Neural progenitor cell (in vitro differentiated cells): ENCODE results near the gene FLVCR1. TPM values are rescaled to one million over a fixed set of nuclear protein-coding genes. Genes with fewer than 3 reads are reported as not detected.
A peak's percentile ranks its signal among the peaks of the same experiment; 100 is the strongest.

ENCODE experiments used
- DNase-seq: peaks from one replicate; pipeline ENCODE4 v3.0.0-alpha.2; 2016; ENCODE audit warnings: low spot score
- H2AFZ ChIP-seq: fragments of 200-600 bp; sonication (generic); replicated peaks from 2 replicates; pipeline ENCODE4 v1.6.1; 2016; ENCODE audit warnings: antibody characterized with exemption
- H3F3A ChIP-seq: fragments of 200-600 bp; sonication (generic); 2 replicates; pipeline ENCODE4 v1.6.1; 2016; ENCODE audit warnings: antibody characterized with exemption, low read depth
- H3K27ac ChIP-seq: fragments of 200-600 bp; sonication (generic); 2 replicates; pipeline ENCODE4 v1.5.1; 2016; ENCODE audit warnings: mild to moderate bottlenecking
- H3K27me3 ChIP-seq: fragments of 200-600 bp; sonication (generic); 2 replicates; pipeline ENCODE4 v1.6.1; 2016; ENCODE audit warnings: mild to moderate bottlenecking, moderate library complexity
- H3K36me3 ChIP-seq: fragments of 200-600 bp; sonication (generic); 2 replicates; pipeline ENCODE4 v1.5.1; 2016
- H3K4me1 ChIP-seq: fragments of 200-600 bp; sonication (generic); 2 replicates; pipeline ENCODE4 v1.6.1; 2016; ENCODE audit warnings: mixed run types
- H3K4me2 ChIP-seq: fragments of 200-600 bp; sonication (generic); 2 replicates; pipeline ENCODE4 v1.6.1; 2016
- H3K4me3 ChIP-seq: fragments of 200-600 bp; sonication (generic); 2 replicates; pipeline ENCODE4 v1.5.1; 2016
- H3K79me2 ChIP-seq: fragments of 200-600 bp; sonication (generic); 2 replicates; pipeline ENCODE4 v1.6.1; 2016; ENCODE audit warnings: low read depth
- H3K9ac ChIP-seq: fragments of 200-600 bp; sonication (generic); 2 replicates; pipeline ENCODE4 v1.6.1; 2016
- H3K9me3 ChIP-seq: fragments of 200-600 bp; sonication (generic); 2 replicates; pipeline ENCODE4 v1.5.1; 2016; ENCODE audit warnings: low read depth
- H4K20me1 ChIP-seq: fragments of 200-600 bp; sonication (generic); 2 replicates; pipeline ENCODE4 v1.6.1; 2016; ENCODE audit warnings: low read depth
- H3K27ac Mint-ChIP-seq: 3 replicates; pipeline ENCODE4 v1.8.0; 2021; ENCODE audit warnings: mixed read lengths
- H3K27me3 Mint-ChIP-seq: 2 replicates; pipeline ENCODE4 v1.8.0; 2022; ENCODE audit warnings: low read depth, mild to moderate bottlenecking, inconsistent platforms, moderate library complexity, mixed read lengths; ENCODE audit not compliant: insufficient read depth
- H3K36me3 Mint-ChIP-seq: 3 replicates; pipeline ENCODE4 v1.8.0; 2021; ENCODE audit warnings: mixed read lengths
- H3K4me1 Mint-ChIP-seq: 3 replicates; pipeline ENCODE4 v1.8.0; 2021; ENCODE audit warnings: mixed read lengths
- H3K4me3 Mint-ChIP-seq: 3 replicates; pipeline ENCODE4 v1.8.0; 2021; ENCODE audit warnings: mild to moderate bottlenecking, moderate library complexity, mixed read lengths
- H3K9me3 Mint-ChIP-seq: 3 replicates; pipeline ENCODE4 v1.8.0; 2020; ENCODE audit warnings: mixed read lengths
- CTCF ChIP-seq: fragments of 200-600 bp; sonication (generic); IDR thresholded peaks from 2 replicates; pipeline ENCODE4 v1.5.1; 2017; ENCODE audit warnings: antibody characterized with exemption, mild to moderate bottlenecking
- EZH2 ChIP-seq: fragments of 200-600 bp; sonication (generic); IDR thresholded peaks from 2 replicates; pipeline ENCODE4 v1.6.1; 2017; ENCODE audit warnings: antibody characterized with exemption, mild to moderate bottlenecking, moderate library complexity
- EZH2phosphoT487 ChIP-seq: fragments of 200-600 bp; sonication (generic); IDR thresholded peaks from 2 replicates; pipeline ENCODE4 v1.6.1; 2017; ENCODE audit warnings: antibody characterized with exemption
- total RNA-seq: library from RNA; depleted of rRNA; stranded (reverse); fragments of >200 nt; gene quantifications from 2 replicates; pipeline ENCODE4 v1.2.3, GENCODE V29; 2015; ENCODE audit warnings: low replicate concordance

Gene FLVCR1
- total RNA-seq, 1 donor from 2014 or later, result 33.2 TPM

DNA sequence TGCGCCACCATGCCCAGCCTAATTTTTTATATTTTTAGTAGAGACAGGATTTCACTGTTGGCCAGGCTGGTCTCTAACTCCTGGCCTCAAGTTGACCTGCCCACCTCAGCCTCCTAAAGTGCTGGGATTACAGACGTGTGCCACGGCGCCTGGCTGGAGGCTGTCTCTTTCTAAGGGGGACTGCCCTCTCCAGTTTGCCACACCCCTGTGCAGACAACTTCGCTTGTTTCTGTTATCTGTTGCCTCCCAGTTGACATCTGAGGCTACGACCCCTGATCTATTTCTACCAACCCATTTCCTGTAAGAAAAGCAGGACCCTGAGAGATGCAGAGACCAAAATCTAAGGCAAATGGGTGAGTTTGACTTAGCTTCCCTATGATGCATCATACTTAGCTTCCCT is 68.3 kb downstream of the FLVCR1 start:
- H3K36me3 Mint-ChIP-seq, result no peaks in the 10 kb centered on the region
- H3F3A ChIP-seq, result peaks cover 25% of the 10 kb centered on the region
- no peak overlapping the region for H3K27ac ChIP-seq
- H3K27me3 ChIP-seq, result no peaks in the 10 kb centered on the region
- H3K4me3 Mint-ChIP-seq, result no peak overlapping the region
- TF ChIP-seq EZH2phosphoT487, result no peak
- TF ChIP-seq CTCF, result no peak
- no peak for TF ChIP-seq EZH2
- no peak overlapping the region for H2AFZ ChIP-seq
- H3K4me3 ChIP-seq, result no peak overlapping the region
- H3K9me3 Mint-ChIP-seq, result peaks cover 2% of the 10 kb centered on the region
- peaks cover 15% of the 10 kb centered on the region for H3K4me1 ChIP-seq
- H3K4me2 ChIP-seq, result no peak overlapping the region
- no peaks in the 10 kb centered on the region for H3K36me3 ChIP-seq
- H3K27ac Mint-ChIP-seq, result no peak overlapping the region
- peaks cover 25% of the 10 kb centered on the region for H3K4me1 Mint-ChIP-seq
- no peaks in the 10 kb centered on the region for H4K20me1 ChIP-seq
- DNase-seq, result no peak
- H3K9me3 ChIP-seq, result no peaks in the 10 kb centered on the region
- no peak overlapping the region for H3K9ac ChIP-seq
- H3K79me2 ChIP-seq, result no peaks in the 10 kb centered on the region
- peaks cover 18% of the 10 kb centered on the region for H3K27me3 Mint-ChIP-seq

- Histone ChIP-seq H3K9me3 (no peaks in the 10 kb centered on the region), H3K4me2 (peak overlapping the region; percentile 36), H3K27ac (peak overlapping the region; percentile 67), H2AFZ (peak overlapping the region; percentile 36), H3K27me3 (no peaks in the 10 kb centered on the region), H3K4me3 (no peak overlapping the region), H3K4me1 (peaks cover 15% of the 10 kb centered on the region), H3K36me3 (no peaks in the 10 kb centered on the region), H3F3A (peaks cover 25% of the 10 kb centered on the region), H4K20me1 (no peaks in the 10 kb centered on the region), H3K79me2 (no peaks in the 10 kb centered on the region), H3K9ac (no peak overlapping the region)
- no peak for TF ChIP-seq EZH2
- TF ChIP-seq EZH2phosphoT487, result no peak
- TF ChIP-seq CTCF, result no peak
- H3K9me3 Mint-ChIP-seq, result no peaks in the 10 kb centered on the region
- peak; percentile 55 for DNase-seq
- peaks cover 18% of the 10 kb centered on the region for H3K27me3 Mint-ChIP-seq
- peaks cover 22% of the 10 kb centered on the region for H3K4me1 Mint-ChIP-seq
- no peaks in the 10 kb centered on the region for H3K36me3 Mint-ChIP-seq
- peak overlapping the region; percentile 92 for H3K27ac Mint-ChIP-seq
- H3K4me3 Mint-ChIP-seq, result peak overlapping the region; percentile 7
Observed at GRCh38 chr1:212928323-212929291, 70.5 kb downstream of the FLVCR1 start.

- Histone ChIP-seq H3K4me3 (no peak overlapping the region), H3F3A (peaks cover 25% of the 10 kb centered on the region), H3K36me3 (no peaks in the 10 kb centered on the region), H4K20me1 (no peaks in the 10 kb centered on the region), H3K9me3 (no peaks in the 10 kb centered on the region), H3K4me2 (no peak overlapping the region), H3K79me2 (no peaks in the 10 kb centered on the region), H2AFZ (no peak overlapping the region), H3K27ac (no peak overlapping the region), H3K9ac (no peak overlapping the region), H3K27me3 (no peaks in the 10 kb centered on the region), H3K4me1 (peaks cover 15% of the 10 kb centered on the region)
- TF ChIP-seq EZH2 (no peak), CTCF (no peak), EZH2phosphoT487 (no peak)
- Mint-ChIP-seq H3K27ac (no peak overlapping the region), H3K4me3 (no peak overlapping the region), H3K4me1 (peaks cover 18% of the 10 kb centered on the region), H3K36me3 (no peaks in the 10 kb centered on the region), H3K27me3 (peaks cover 17% of the 10 kb centered on the region), H3K9me3 (no peaks in the 10 kb centered on the region)
- no peak for DNase-seq
Observed at GRCh38 chr1:212930986-212931678, 73.1 kb downstream of the FLVCR1 start.
